GM12874 (cell line): ENCODE data around the gene SLC43A2.
A peak's percentile ranks its signal among the peaks of the same experiment; 100 is the strongest.

Experiments used
- CTCF ChIP-seq: IDR thresholded peaks from 2 replicates; pipeline ENCODE4 v1.5.1; 2011; ENCODE audit warnings: low read depth, mild to moderate bottlenecking, control low read depth, low read length, moderate library complexity; ENCODE audit not compliant: insufficient read depth

Gene SLC43A2

GRCh38 chr17:1650731-1651558, 22.3 kb upstream of the SLC43A2 start:
- no peak for TF ChIP-seq CTCF

GRCh38 chr17:1649844-1650501, 21.3 kb upstream of the SLC43A2 start, which contains the start of gene RILP:
Gene RILP, minus strand, starts transcription at chr17:1649866. Its CDS starts 62 bp downstream, at chr17:1649804.
- TF ChIP-seq CTCF, result no peak

GRCh38 chr17:1648963-1649843, 20.6 kb upstream of the SLC43A2 start:
- peak; percentile 98 for TF ChIP-seq CTCF

- TF ChIP-seq CTCF, result peak; percentile 23; the same call in 1 of the 2 replicates
These were observed 19.7 kb upstream of the SLC43A2 start for GRCh38 chr17:1648173-1648962.

GRCh38 chr17:1647802-1648171, 19.2 kb upstream of the SLC43A2 start:
- TF ChIP-seq CTCF, result no peak

- no peak for TF ChIP-seq CTCF
These were observed 17.7 kb upstream of the SLC43A2 start for GRCh38 chr17:1646199-1646875.
